ENCODE measurements around the gene OPN4. TPM values are rescaled to one million over a fixed set of nuclear protein-coding genes. Genes with fewer than 3 reads are reported as not detected.

The OPN4 gene
- total and polyA plus RNA-seq, 9 of the 15 experiments (the other 6 are each of a cell fraction or from before 2014, with no cell fraction given), result not detected

DNA sequence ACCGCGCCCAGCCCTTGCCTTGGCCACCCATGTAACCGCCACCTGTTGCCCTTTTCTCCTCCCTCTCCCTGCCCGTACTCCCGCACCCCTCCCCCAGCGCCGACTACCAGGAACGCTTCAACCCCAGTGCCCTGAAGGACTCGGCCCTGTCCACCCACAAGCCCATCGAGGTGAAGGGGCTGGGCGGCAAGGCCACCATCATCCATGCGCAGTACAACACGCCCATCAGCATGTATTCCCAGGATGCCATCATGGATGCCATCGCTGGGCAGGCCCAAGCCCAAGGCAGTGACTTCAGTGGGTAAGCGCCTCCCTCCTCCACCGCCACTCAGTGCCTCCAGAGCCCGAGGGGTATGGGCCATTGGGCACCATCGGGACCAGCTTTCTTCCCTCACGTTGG, 32.6 kb downstream of the OPN4 start:
- FAIRE-seq, result no peak

More for the DNA sequence above, 32.6 kb downstream of the OPN4 start:
- DNase-seq (ENCODE audit: extremely low read depth in 1 of 4, low spot score in 3 of 4) (no peak), ATAC-seq (no peak)
- H3K9me3 ChIP-seq (replicated peaks; ENCODE audit: control insufficient read depth, insufficient read depth, low read depth, low read length), result no peaks in the 10 kb centered on the region
- H3K36me3 ChIP-seq (ENCODE audit: control insufficient read depth, insufficient read depth, low read length), result no peaks in the 10 kb centered on the region
- no peak overlapping the region; a peak in 1 of 4 replicates for H3K9ac ChIP-seq (ENCODE audit: insufficient read depth in 1 of 2, low read depth in 2 of 2, low read length in 2 of 2)
- CTCF ChIA-PET (ENCODE audit: low intra/inter-chr PET ratio), result interaction anchor here (1.4 kb wide), 1 partner anchor 252 kb away, joined by 6 read pairs; no protein-coding TSS in a partner anchor
- BruUV-seq (replicated peaks), result no TSS peak
- H3K27me3 ChIP-seq (ENCODE audit: control insufficient read depth in 2 of 2, insufficient read depth in 2 of 2, low read length in 2 of 2), result peaks cover 7 to 29% of the 10 kb centered on the region in 2 experiments; a peak in 4 of 5 replicates
- in situ Hi-C loops (cut with MboI), result no loop called here
- no peaks in the 10 kb centered on the region for H3K9me1 ChIP-seq (ENCODE audit: control insufficient read depth, insufficient read depth, low read length)
- no peaks in the 10 kb centered on the region for H3K79me2 ChIP-seq (ENCODE audit: control insufficient read depth, insufficient read depth, low read length)
- peaks cover 0 to 14% of the 10 kb centered on the region in 2 experiments; a peak in 1 of 5 replicates for H3K4me1 ChIP-seq (replicated peaks in 1 of 2; ENCODE audit: control insufficient read depth in 2 of 2, insufficient read depth in 2 of 2, low read length in 2 of 2)
- H3K4me3 ChIP-seq, result no peak overlapping the region
- POLR2A ChIA-PET, result interaction anchor here (0.7 kb wide), 1 partner anchor 14 kb away, joined by 3 read pairs; no protein-coding TSS in a partner anchor
- no peak for TF ChIP-seq SMARCA5 (IDR thresholded peaks at IDR 0.05)
- no peak for TF ChIP-seq U2AF2 (optimal IDR thresholded peaks at IDR 0.05; ENCODE audit: low read depth, low read length)
- TF ChIP-seq CREB3 (tag; conservative IDR thresholded peaks at IDR 0.05; ENCODE audit: low read depth), result no peak
- TF ChIP-seq, protein P1, sequence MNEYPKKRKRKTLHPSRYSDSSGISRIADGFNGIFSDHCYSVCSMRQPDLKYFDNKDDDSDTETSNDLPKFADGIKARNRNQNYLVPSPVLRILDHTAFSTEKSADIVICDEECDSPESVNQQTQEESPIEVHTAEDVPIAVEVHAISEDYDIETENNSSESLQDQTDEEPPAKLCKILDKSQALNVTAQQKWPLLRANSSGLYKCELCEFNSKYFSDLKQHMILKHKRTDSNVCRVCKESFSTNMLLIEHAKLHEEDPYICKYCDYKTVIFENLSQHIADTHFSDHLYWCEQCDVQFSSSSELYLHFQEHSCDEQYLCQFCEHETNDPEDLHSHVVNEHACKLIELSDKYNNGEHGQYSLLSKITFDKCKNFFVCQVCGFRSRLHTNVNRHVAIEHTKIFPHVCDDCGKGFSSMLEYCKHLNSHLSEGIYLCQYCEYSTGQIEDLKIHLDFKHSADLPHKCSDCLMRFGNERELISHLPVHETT (CRISPR knock-in tag; conservative IDR thresholded peaks at IDR 0.05 in 1 of 2, IDR thresholded peaks at IDR 0.05 in 1 of 2), result no peak
- TF ChIP-seq TAL1 (IDR thresholded peaks at IDR 0.05), result no peak
- no peak for TF ChIP-seq RB1 (IDR thresholded peaks at IDR 0.05; ENCODE audit: low read depth)
- no peak for TF ChIP-seq MAFF (IDR thresholded peaks at IDR 0.05; ENCODE audit: low read length)
- no peak for TF ChIP-seq ZNF239 (CRISPR knock-in tag; IDR thresholded peaks at IDR 0.05)
- no peak for TF ChIP-seq CTCFL (IDR thresholded peaks at IDR 0.05; ENCODE audit: borderline replicate concordance, insufficient read depth, low read depth, low read length, poor library complexity, severe bottlenecking)
- TF ChIP-seq ZNF511 (CRISPR knock-in tag; IDR thresholded peaks at IDR 0.05), result no peak
- no peak for TF ChIP-seq ELF4 (CRISPR knock-in tag; IDR thresholded peaks at IDR 0.05)
- TF ChIP-seq, protein P2, sequence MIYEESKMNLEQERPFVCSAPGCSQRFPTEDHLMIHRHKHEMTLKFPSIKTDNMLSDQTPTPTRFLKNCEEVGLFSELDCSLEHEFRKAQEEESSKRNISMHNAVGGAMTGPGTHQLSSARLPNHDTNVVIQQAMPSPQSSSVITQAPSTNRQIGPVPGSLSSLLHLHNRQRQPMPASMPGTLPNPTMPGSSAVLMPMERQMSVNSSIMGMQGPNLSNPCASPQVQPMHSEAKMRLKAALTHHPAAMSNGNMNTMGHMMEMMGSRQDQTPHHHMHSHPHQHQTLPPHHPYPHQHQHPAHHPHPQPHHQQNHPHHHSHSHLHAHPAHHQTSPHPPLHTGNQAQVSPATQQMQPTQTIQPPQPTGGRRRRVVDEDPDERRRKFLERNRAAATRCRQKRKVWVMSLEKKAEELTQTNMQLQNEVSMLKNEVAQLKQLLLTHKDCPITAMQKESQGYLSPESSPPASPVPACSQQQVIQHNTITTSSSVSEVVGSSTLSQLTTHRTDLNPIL (CRISPR knock-in tag; IDR thresholded peaks at IDR 0.05), result no peak
- no peaks in the 10 kb centered on the region for H4K20me1 ChIP-seq (replicated peaks; ENCODE audit: control insufficient read depth, insufficient read depth, low read length)
- intact Hi-C loops (cut with micrococcal nuclease), result no loop called here
- 5% methylated on average over 12 of the region's 19 CpGs for WGBS (ENCODE audit: insufficient coverage, low coverage, missing lambda C conversion rate)
- H3K27ac ChIP-seq (ENCODE audit: extremely low read depth, low read depth, low read length), result no peak overlapping the region
- no peak overlapping the region for H2AFZ ChIP-seq (ENCODE audit: low read depth, low read length)
- no peak overlapping the region for H3K4me2 ChIP-seq (ENCODE audit: insufficient read depth, low read length)
